Breast epithelium (tissue), 3 donors: ENCODE results near the gene DLD.

ENCODE experiments used
- POLR2A ChIP-seq: fragments of 450-650 bp; IDR thresholded peaks from one replicate; pipeline ENCODE4 v1.6.1; 2016; ENCODE audit warnings: antibody characterized with exemption, mild to moderate bottlenecking, moderate library complexity
- POLR2AphosphoS5 ChIP-seq, 3 donors: sonication (generic); formaldehyde crosslinking; IDR thresholded peaks; one replicate each; pipeline ENCODE4 v1.6.1; 2017; ENCODE audit warnings: antibody characterized with exemption in 3 of 3
- TF ChIP-seq, protein P1 (sequence below), 3 donors: fragments of 450-650 bp; IDR thresholded peaks; one replicate each; pipeline ENCODE4 v1.5.1; 2016 to 2017; ENCODE audit warnings: antibody characterized with exemption in 3 of 3, mild to moderate bottlenecking in 3 of 3, moderate library complexity in 3 of 3

DNA sequence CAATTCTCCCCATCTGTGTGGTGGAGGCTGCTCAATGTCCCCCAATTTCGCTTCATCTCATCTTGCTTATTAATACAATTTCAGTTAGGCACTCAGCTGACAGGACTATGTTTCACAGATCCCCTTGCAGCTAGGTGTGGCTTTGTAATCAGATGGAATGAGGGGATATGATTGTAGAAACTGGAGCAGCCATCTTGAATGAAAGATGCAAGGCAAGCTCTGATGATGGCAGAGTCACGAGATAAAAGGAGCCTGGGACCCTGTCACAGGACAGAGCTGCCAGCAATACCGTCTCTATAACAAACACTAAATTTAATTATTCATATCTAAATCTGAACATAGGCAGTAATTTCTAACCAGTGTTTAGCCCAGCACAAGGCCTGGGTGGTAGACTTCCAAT is 991 bp upstream of the DLD start:
- no peak for TF ChIP-seq POLR2A
- TF ChIP-seq, protein P1, sequence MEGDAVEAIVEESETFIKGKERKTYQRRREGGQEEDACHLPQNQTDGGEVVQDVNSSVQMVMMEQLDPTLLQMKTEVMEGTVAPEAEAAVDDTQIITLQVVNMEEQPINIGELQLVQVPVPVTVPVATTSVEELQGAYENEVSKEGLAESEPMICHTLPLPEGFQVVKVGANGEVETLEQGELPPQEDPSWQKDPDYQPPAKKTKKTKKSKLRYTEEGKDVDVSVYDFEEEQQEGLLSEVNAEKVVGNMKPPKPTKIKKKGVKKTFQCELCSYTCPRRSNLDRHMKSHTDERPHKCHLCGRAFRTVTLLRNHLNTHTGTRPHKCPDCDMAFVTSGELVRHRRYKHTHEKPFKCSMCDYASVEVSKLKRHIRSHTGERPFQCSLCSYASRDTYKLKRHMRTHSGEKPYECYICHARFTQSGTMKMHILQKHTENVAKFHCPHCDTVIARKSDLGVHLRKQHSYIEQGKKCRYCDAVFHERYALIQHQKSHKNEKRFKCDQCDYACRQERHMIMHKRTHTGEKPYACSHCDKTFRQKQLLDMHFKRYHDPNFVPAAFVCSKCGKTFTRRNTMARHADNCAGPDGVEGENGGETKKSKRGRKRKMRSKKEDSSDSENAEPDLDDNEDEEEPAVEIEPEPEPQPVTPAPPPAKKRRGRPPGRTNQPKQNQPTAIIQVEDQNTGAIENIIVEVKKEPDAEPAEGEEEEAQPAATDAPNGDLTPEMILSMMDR (IDR thresholded peaks at IDR 0.05): no peak
- TF ChIP-seq POLR2AphosphoS5 (IDR thresholded peaks at IDR 0.05): no peak
